ENCODE measurements around the gene NOA1. TPM values are rescaled to one million over a fixed set of nuclear protein-coding genes. Genes with fewer than 3 reads are reported as not detected.

NOA1 gene
- total RNA-seq, 1 donor from 2014 or later: 24.8 TPM

- no peak overlapping the region for H3K4me3 ChIP-seq (ENCODE audit: low read depth, low read length)
- TF ChIP-seq CTCF (conservative IDR thresholded peaks at IDR 0.05; ENCODE audit: low read depth, low read length): no peak
- no peak for DNase-seq (ENCODE audit: low read depth)
Observed at GRCh38 chr4:56995525-56995924, 18.1 kb upstream of the NOA1 start.

GRCh38 chr4:56990109-56990905 lies 12.9 kb upstream of the NOA1 start:
- no peak for DNase-seq (ENCODE audit: low read depth)
- no peak overlapping the region for H3K4me3 ChIP-seq (ENCODE audit: low read depth, low read length)
- TF ChIP-seq CTCF (conservative IDR thresholded peaks at IDR 0.05; ENCODE audit: low read depth, low read length): no peak

- H3K4me3 ChIP-seq (ENCODE audit: low read depth, low read length): no peak overlapping the region
- DNase-seq (ENCODE audit: low read depth): no peak
- TF ChIP-seq CTCF (conservative IDR thresholded peaks at IDR 0.05; ENCODE audit: low read depth, low read length): no peak
Observed at GRCh38 chr4:56986952-56987351, 9.5 kb upstream of the NOA1 start.

- no peak overlapping the region for H3K4me3 ChIP-seq (ENCODE audit: low read depth, low read length)
- DNase-seq (ENCODE audit: low read depth): no peak
- TF ChIP-seq CTCF (conservative IDR thresholded peaks at IDR 0.05; ENCODE audit: low read depth, low read length): no peak
Observed at GRCh38 chr4:56986192-56986591, 8.8 kb upstream of the NOA1 start.

- TF ChIP-seq CTCF (conservative IDR thresholded peaks at IDR 0.05; ENCODE audit: low read depth, low read length): no peak
- no peak for DNase-seq (ENCODE audit: low read depth)
- peak overlapping the region; percentile 13 for H3K4me3 ChIP-seq (ENCODE audit: low read depth, low read length)
Observed at GRCh38 chr4:56981795-56982201, 4.4 kb upstream of the NOA1 start.

GRCh38 chr4:56979421-56980072 lies 2.1 kb upstream of the NOA1 start:
- TF ChIP-seq CTCF (conservative IDR thresholded peaks at IDR 0.05; ENCODE audit: low read depth, low read length): no peak
- H3K4me3 ChIP-seq (ENCODE audit: low read depth, low read length): peak overlapping the region; percentile 67
- DNase-seq (ENCODE audit: low read depth): no peak

Data from epithelial cell of proximal tubule (primary cell).